Measurements from ENCODE around the gene FHIT. TPM values are rescaled to one million over a fixed set of nuclear protein-coding genes. Genes with fewer than 3 reads are reported as not detected.

The FHIT gene
- total and polyA plus RNA-seq, 2 of the 4 experiments (the other 2 are of a cell fraction), result 0.07 TPM; not detected in 1

DNA sequence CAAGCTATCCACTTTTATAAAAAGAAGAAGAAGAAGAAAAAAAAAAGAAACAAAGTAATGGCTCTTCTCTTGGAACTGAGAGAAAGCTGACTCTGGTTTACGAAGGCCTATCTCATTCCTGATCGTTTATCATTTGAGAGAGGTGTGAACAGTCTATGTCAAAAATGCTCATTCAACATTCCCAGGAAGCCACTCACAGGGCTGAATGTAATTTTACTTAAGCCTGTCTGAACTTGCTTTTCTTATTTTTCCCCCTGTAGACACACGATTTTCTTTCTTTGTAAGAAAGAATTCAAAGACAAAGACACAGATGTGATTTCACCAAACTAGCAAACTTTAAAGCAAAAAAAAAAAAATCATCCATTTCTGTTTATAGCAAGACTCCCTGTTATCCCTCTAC lies 805.8 kb downstream of the FHIT start:
- Histone ChIP-seq H3K4me1 (ENCODE audit: control insufficient read depth, insufficient read depth, low read length) (no peaks in the 10 kb centered on the region), H3K36me3 (ENCODE audit: control insufficient read depth, insufficient read depth, low read length) (no peaks in the 10 kb centered on the region), H3K56ac (ENCODE audit: extremely low read depth, insufficient read depth, low read length) (no peak overlapping the region), H3K14ac (replicated peaks; ENCODE audit: low read depth, low read length) (no peak overlapping the region), H2BK20ac (ENCODE audit: low read depth, low read length) (no peak overlapping the region), H3K23ac (ENCODE audit: low read depth, low read length) (no peak overlapping the region), H2AFZ (replicated peaks; ENCODE audit: low read length, poor library complexity) (no peak overlapping the region), H3K18ac (ENCODE audit: low read depth, low read length) (no peak overlapping the region), H3K79me1 (ENCODE audit: low read depth in 1 of 2, low read length in 2 of 2) (no peaks in the 10 kb centered on the region), H2BK15ac (ENCODE audit: low read depth, low read length) (no peak overlapping the region), H3K9ac (ENCODE audit: low read depth, low read length) (no peak overlapping the region), H3K4me2 (ENCODE audit: low read depth, low read length) (no peak overlapping the region), H2BK120ac (ENCODE audit: low read depth, low read length) (no peak overlapping the region), H3K9me3 (ENCODE audit: control insufficient read depth, insufficient read depth, low read length) (no peaks in the 10 kb centered on the region), H3K27me3 (ENCODE audit: control insufficient read depth, insufficient read depth, low read length) (no peaks in the 10 kb centered on the region), H2BK5ac (ENCODE audit: low read depth, low read length, poor library complexity, severe bottlenecking) (no peak overlapping the region), H3K27ac (ENCODE audit: insufficient read depth, low read length) (no peak overlapping the region), H3K4ac (ENCODE audit: low read depth, low read length) (no peak overlapping the region), H2AK9ac (replicated peaks; ENCODE audit: low read depth, low read length, poor library complexity) (no peak overlapping the region), H4K91ac (ENCODE audit: insufficient read depth, low read depth, low read length) (no peak overlapping the region), H4K20me1 (ENCODE audit: insufficient read depth, low read length) (no peaks in the 10 kb centered on the region), H2AK5ac (ENCODE audit: low read depth, low read length) (no peak overlapping the region), H3K4me3 (ENCODE audit: insufficient read depth, low read depth, low read length) (no peak overlapping the region), H4K5ac (ENCODE audit: low read depth, low read length) (no peak overlapping the region), H4K8ac (ENCODE audit: low read depth in 2 of 2, low read length in 2 of 2) (no peak overlapping the region), H3K9me1 (ENCODE audit: insufficient read depth, low read length) (no peaks in the 10 kb centered on the region)
- in situ Hi-C loops (cut with MboI; ENCODE audit: low sequenced_read_pairs), result no loop called here
- dilution Hi-C loops (cut with HindIII; ENCODE audit: low sequenced_read_pairs, unreplicated experiment), result no loop called here
- DNase-seq, result no peak
- ChIA-PET CTCF (no interaction called here), POLR2A (ENCODE audit: unreplicated experiment) (no interaction called here)
- intact Hi-C loops (cut with micrococcal nuclease), result no loop called here
- no CpG with 5 or more reads among the region's 3 CpGs for WGBS, 2 experiments (ENCODE audit: extremely low coverage in 2 of 2, insufficient read length in 1 of 2)
- TF ChIP-seq, protein P1, sequence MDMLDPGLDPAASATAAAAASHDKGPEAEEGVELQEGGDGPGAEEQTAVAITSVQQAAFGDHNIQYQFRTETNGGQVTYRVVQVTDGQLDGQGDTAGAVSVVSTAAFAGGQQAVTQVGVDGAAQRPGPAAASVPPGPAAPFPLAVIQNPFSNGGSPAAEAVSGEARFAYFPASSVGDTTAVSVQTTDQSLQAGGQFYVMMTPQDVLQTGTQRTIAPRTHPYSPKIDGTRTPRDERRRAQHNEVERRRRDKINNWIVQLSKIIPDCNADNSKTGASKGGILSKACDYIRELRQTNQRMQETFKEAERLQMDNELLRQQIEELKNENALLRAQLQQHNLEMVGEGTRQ (IDR thresholded peaks at IDR 0.05; ENCODE audit: low read depth, low read length), result no peak
- TF ChIP-seq CEBPB (IDR thresholded peaks at IDR 0.05; ENCODE audit: low read depth, low read length) (no peak), POLR2A (IDR thresholded peaks at IDR 0.05; ENCODE audit: low read depth, low read length) (no peak), MAZ (IDR thresholded peaks at IDR 0.05; ENCODE audit: borderline replicate concordance, low read depth, low read length) (no peak)
- BruUV-seq (replicated peaks), result no TSS peak
- no peak for ATAC-seq (ENCODE audit: low read depth)
